Measurements from ENCODE around the gene SLC51A. TPM values are rescaled to one million over a fixed set of nuclear protein-coding genes. Genes with fewer than 3 reads are reported as not detected.
A peak's percentile ranks its signal among the peaks of the same experiment; 100 is the strongest.

SLC51A gene
- total RNA-seq, 1 donor from 2014 or later: 3.7 TPM

DNA sequence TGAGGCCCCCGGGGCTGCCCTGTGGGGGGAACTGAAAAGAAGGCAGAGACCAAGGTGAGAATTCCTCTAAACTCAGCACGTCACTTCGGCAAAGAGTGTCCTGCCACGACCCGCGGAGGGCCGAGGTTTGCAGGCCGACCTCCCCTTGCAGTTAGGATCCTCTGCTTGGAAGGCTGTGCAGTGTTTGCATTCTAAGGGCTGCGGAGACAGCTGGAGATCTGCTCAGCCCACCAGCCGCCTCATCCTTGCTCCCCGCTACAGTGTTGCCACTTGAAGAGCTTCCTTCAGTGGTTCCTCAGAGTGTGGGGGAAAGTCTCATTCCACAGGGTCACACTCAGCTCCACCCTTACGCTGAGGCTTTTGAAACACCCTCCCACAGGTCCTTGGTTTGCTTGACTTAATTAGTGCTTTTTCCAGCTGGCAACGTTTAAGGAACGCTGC, 10.8 kb downstream of the SLC51A start:
- Mint-ChIP-seq H3K36me3 (no peaks in the 10 kb centered on the region), H3K4me1 (ENCODE audit: unreplicated experiment) (no peaks in the 10 kb centered on the region), H3K4me3 (no peak overlapping the region), H3K27ac (peak overlapping the region; percentile 26), H3K9me3 (no peaks in the 10 kb centered on the region), H3K27me3 (no peaks in the 10 kb centered on the region)
- DNase-seq (ENCODE audit: extremely low spot score, unreplicated experiment): no peak
- no peak for TF ChIP-seq CTCF (conservative IDR thresholded peaks at IDR 0.05)

DNA sequence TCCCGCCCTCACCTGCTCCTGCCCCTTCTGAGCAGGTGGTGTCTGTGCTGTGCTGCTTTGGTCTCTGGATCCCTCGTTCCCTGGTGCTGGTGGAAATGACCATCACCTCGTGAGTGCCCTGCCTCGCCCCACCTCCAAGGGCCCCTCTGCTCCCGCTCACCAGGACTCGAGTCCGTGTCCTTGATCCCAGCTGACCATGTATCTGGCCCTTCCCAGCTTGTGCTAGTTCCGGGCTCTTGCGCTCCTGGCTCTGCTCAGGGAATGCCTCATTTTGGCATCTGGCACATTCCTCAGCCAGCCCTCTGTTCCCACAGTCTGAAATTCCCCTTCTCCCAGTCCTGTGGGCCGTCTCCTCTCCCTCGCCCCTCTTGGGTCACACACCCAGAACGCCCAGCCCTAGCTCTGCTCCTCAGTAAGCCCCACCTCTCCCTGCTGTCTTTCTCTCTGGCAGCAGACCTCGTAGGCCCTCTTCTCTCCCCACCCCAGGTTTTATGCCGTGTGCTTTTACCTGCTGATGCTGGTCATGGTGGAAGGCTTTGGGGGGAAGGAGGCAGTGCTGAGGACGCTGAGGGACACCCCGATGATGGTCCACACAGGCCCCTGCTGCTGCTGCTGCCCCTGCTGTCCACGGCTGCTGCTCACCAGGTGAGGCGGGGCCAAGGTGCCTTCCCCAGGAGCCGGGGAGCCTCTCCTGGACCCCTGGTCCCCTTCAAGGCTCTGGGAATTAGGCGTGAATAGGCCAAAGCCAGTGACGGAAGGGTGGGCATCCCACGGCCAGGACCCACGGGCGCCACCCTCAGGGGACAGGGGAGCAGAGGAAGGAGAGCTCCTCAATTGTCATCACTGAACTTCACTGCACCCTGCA, 11.5 kb downstream of the SLC51A start:
- Mint-ChIP-seq H3K27me3 (no peaks in the 10 kb centered on the region), H3K27ac (no peak overlapping the region), H3K9me3 (no peaks in the 10 kb centered on the region), H3K36me3 (no peaks in the 10 kb centered on the region), H3K4me1 (ENCODE audit: unreplicated experiment) (no peaks in the 10 kb centered on the region), H3K4me3 (no peak overlapping the region)
- DNase-seq (ENCODE audit: extremely low spot score, unreplicated experiment): no peak
- TF ChIP-seq CTCF (conservative IDR thresholded peaks at IDR 0.05): no peak

DNA sequence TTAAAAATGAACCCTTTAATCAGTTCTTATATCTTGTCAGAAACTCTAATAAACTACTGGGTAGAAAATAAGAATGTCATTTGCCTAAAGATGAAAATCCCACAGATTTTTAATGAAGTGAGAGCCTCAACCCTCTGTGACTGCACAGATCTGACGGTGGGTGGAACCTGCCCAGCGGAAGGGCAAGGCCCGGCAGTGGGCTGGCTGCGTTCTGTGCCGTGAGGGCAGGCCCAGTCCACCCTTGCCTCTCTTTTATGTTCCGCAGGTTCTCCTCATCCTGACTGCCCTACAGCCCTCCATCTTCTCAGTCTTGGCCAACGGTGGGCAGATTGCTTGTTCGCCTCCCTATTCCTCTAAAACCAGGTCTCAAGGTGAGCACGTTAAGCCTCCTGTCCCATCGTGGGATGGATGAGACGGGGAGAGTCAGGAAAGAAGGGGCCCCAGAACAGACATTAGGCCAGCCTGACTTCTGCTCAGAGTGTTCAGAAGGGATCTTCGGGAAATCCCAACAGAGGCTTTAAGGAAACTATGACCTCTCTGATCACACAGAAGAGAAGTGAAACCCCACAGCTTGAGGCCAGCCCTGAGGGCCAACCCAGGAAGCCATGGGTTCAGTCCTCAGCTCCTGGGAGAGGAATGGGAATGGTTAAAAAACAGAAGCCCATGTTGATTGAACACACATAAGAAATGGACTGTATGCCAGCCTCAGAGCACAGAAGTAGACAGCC, 16.0 kb downstream of the SLC51A start:
- peaks cover 9% of the 10 kb centered on the region for H3K36me3 Mint-ChIP-seq
- no peaks in the 10 kb centered on the region for H3K4me1 Mint-ChIP-seq (ENCODE audit: unreplicated experiment)
- TF ChIP-seq CTCF (conservative IDR thresholded peaks at IDR 0.05): no peak
- DNase-seq (ENCODE audit: extremely low spot score, unreplicated experiment): no peak
- no peak overlapping the region for H3K27ac Mint-ChIP-seq
- no peaks in the 10 kb centered on the region for H3K27me3 Mint-ChIP-seq
- no peak overlapping the region for H3K4me3 Mint-ChIP-seq
- H3K9me3 Mint-ChIP-seq: no peaks in the 10 kb centered on the region

DNA sequence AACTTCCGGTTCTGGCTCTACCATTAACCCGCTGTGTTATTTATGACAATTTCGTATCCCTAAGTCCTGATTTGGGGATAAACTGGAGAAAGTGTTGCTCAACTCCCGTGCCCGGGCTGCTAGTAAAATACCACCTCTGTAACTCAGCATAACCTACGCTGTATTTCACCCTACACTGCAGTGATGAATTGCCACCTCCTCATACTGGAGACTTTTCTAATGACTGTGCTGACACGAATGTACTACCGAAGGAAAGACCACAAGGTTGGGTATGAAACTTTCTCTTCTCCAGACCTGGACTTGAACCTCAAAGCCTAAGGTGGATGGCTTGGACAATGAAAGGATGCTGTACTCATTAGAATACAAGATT, 16.5 kb downstream of the SLC51A start:
- no peak for TF ChIP-seq CTCF (conservative IDR thresholded peaks at IDR 0.05)
- no peak for DNase-seq (ENCODE audit: extremely low spot score, unreplicated experiment)
- Mint-ChIP-seq H3K4me3 (no peak overlapping the region), H3K27ac (no peak overlapping the region), H3K27me3 (no peaks in the 10 kb centered on the region), H3K4me1 (ENCODE audit: unreplicated experiment) (no peaks in the 10 kb centered on the region), H3K9me3 (no peaks in the 10 kb centered on the region), H3K36me3 (peaks cover 9% of the 10 kb centered on the region)

- no peaks in the 10 kb centered on the region for H3K27me3 Mint-ChIP-seq
- no peak for TF ChIP-seq CTCF (conservative IDR thresholded peaks at IDR 0.05)
- no peaks in the 10 kb centered on the region for H3K4me1 Mint-ChIP-seq (ENCODE audit: unreplicated experiment)
- no peak for DNase-seq (ENCODE audit: extremely low spot score, unreplicated experiment)
- H3K36me3 Mint-ChIP-seq: peaks cover 14% of the 10 kb centered on the region
- H3K4me3 Mint-ChIP-seq: no peak overlapping the region
- H3K27ac Mint-ChIP-seq: no peak overlapping the region
- no peaks in the 10 kb centered on the region for H3K9me3 Mint-ChIP-seq
These were observed 19.3 kb downstream of the SLC51A start for GRCh38 chr3:196235452-196236122.

Measured in type B pancreatic cell (in vitro differentiated cells).